GM13976 (cell line): Measurements from ENCODE around the gene PAK1.

Experiments used
- DNase-seq: peaks from one replicate; pipeline ENCODE4 v3.0.0; 2012; ENCODE audit warnings: low spot score
- CTCF ChIP-seq: IDR thresholded peaks from 2 replicates; pipeline ENCODE4 v1.5.1; 2012; ENCODE audit warnings: borderline replicate concordance, mild to moderate bottlenecking; ENCODE audit not compliant: insufficient read depth; ENCODE audit errors: extremely low read depth, missing control alignments, control extremely low read depth
- in situ Hi-C: fragments of 300-500 bp; cut with MboI; formaldehyde crosslinking; loops from one replicate; pipeline ENCODE4 v1.12.0; 2022; ENCODE audit warnings: low sequenced_read_pairs, mixed read lengths, inconsistent platforms; ENCODE audit not compliant: unreplicated experiment

Gene PAK1

GRCh38 chr11:77276271-77276670, 197.6 kb downstream of the PAK1 start:
- DNase-seq, result no peak
- in situ Hi-C loops, result no loop called here
- no peak for TF ChIP-seq CTCF
